Keratinocyte (primary cell): ENCODE results near the gene SEC11C. TPM values are rescaled to one million over a fixed set of nuclear protein-coding genes. Genes with fewer than 3 reads are reported as not detected.

Experiments used
- DNase-seq: peaks from one replicate; pipeline ENCODE4 v3.0.0-alpha.2; 2011; ENCODE audit warnings: low read depth, missing footprints, low spot score
- FAIRE-seq: peaks from 2 replicates; lab custom pipeline; 2011; peaks lifted over from hg19 to GRCh38; lab: Jason Lieb, UNC
- H2AFZ ChIP-seq: 2 replicates; pipeline ENCODE4 v1.6.0; 2012; ENCODE audit warnings: low read length, control low read depth, inconsistent platforms; ENCODE audit not compliant: control insufficient read depth
- H3K27ac ChIP-seq: 2 replicates; pipeline ENCODE4 v1.5.1; 2011; ENCODE audit warnings: low read length; ENCODE audit not compliant: control insufficient read depth, insufficient read depth
- H3K27me3 ChIP-seq: 3 replicates; pipeline ENCODE4 v1.6.0; 2011; ENCODE audit warnings: low read length; ENCODE audit not compliant: control insufficient read depth, insufficient read depth; ENCODE audit errors: extremely low read depth
- H3K36me3 ChIP-seq, 2 experiments: 2 replicates in 1 of 2; 3 replicates in 1 of 2; pipeline ENCODE4 v1.5.1; 2011; ENCODE audit warnings: low read length in 2 of 2, mild to moderate bottlenecking in 1 of 2; ENCODE audit not compliant: control insufficient read depth in 2 of 2, insufficient read depth in 2 of 2; ENCODE audit errors: extremely low read depth in 1 of 2
- H3K4me1 ChIP-seq: 3 replicates; pipeline ENCODE4 v1.5.1; 2011; ENCODE audit warnings: low read length; ENCODE audit not compliant: control insufficient read depth, insufficient read depth; ENCODE audit errors: extremely low read depth
- H3K4me2 ChIP-seq: 3 replicates; pipeline ENCODE4 v1.6.0; 2011; ENCODE audit warnings: low read depth, low read length; ENCODE audit not compliant: control insufficient read depth, insufficient read depth; ENCODE audit errors: extremely low read depth
- H3K4me3 ChIP-seq, 3 experiments: fragments of 200-600 bp in 1 of 3; sonication (generic) in 1 of 3; 2 replicates in 2 of 3; 3 replicates in 1 of 3; pipeline ENCODE4 v1.5.1; 2011 to 2016; ENCODE audit warnings: low read length in 3 of 3, mild to moderate bottlenecking in 3 of 3, control low read depth in 2 of 3, inconsistent platforms in 1 of 3, low read depth in 1 of 3, mixed read lengths in 1 of 3, mixed run types in 1 of 3, moderate library complexity in 1 of 3; ENCODE audit not compliant: control insufficient read depth in 2 of 3, insufficient read depth in 2 of 3; ENCODE audit errors: extremely low read depth in 1 of 3
- H3K79me2 ChIP-seq: 2 replicates; pipeline ENCODE4 v1.6.0; 2012; ENCODE audit warnings: low read length; ENCODE audit not compliant: control insufficient read depth, insufficient read depth
- H3K9ac ChIP-seq: 3 replicates; pipeline ENCODE4 v1.6.0; 2011; ENCODE audit warnings: low read length; ENCODE audit not compliant: control insufficient read depth, insufficient read depth; ENCODE audit errors: extremely low read depth
- H3K9me1 ChIP-seq: 3 replicates; pipeline ENCODE4 v1.6.0; 2011; ENCODE audit warnings: low read length; ENCODE audit not compliant: control insufficient read depth, insufficient read depth; ENCODE audit errors: extremely low read depth
- H3K9me3 ChIP-seq: 2 replicates; pipeline ENCODE4 v1.5.1; 2012; ENCODE audit warnings: low read depth, low read length; ENCODE audit not compliant: control insufficient read depth
- H4K20me1 ChIP-seq: 3 replicates; pipeline ENCODE4 v1.6.0; 2011; ENCODE audit warnings: low read length; ENCODE audit not compliant: control insufficient read depth, insufficient read depth; ENCODE audit errors: extremely low read depth
- CTCF ChIP-seq, 3 experiments: IDR thresholded peaks in 1 of 3; conservative IDR thresholded peaks in 1 of 3; optimal IDR thresholded peaks in 1 of 3; 2 replicates in 2 of 3; 3 replicates in 1 of 3; pipeline versions ENCODE3 to v1.5.1; 2011; ENCODE audit warnings: low read length in 3 of 3, mild to moderate bottlenecking in 3 of 3, moderate library complexity in 2 of 3, control low read depth in 1 of 3, inconsistent platforms in 1 of 3; ENCODE audit not compliant: insufficient read depth in 2 of 3; ENCODE audit errors: extremely low read depth in 1 of 3
- EZH2 ChIP-seq: IDR thresholded peaks from one replicate; pipeline ENCODE4 v1.6.1; 2012; ENCODE audit warnings: inconsistent platforms, mild to moderate bottlenecking, low read length, moderate library complexity
- dilution Hi-C: fragments of 300-500 bp; cut with MboI; formaldehyde crosslinking; loops from one replicate; pipeline ENCODE4 v1.7.0; 2020; ENCODE audit warnings: low sequenced_read_pairs; ENCODE audit not compliant: extremely low pct_ligation_motif_present
- polyA plus RNA-seq, 5 experiments: library from polyadenylated mRNA; depleted of rRNA in 3 of 5; stranded (reverse) in 3 of 5; stranded (forward) in 1 of 5; unstranded in 1 of 5; fragments of >200 nt; gene quantifications; 1 replicate in 1 of 5; 2 replicates in 3 of 5; 3 replicates in 1 of 5; pipeline versions ENCODE4 v1.2.1 to v1.2.3, GENCODE V29; 2011 to 2012; ENCODE audit warnings: missing spikeins in 2 of 5, low read depth in 1 of 5, low replicate concordance in 1 of 5

SEC11C gene
- polyA plus RNA-seq, 1 donor (not counting 4 experiments of a cell fraction or from before 2014, with no cell fraction given), result 56.5 TPM

GRCh38 chr18:59140302-59140885, 710 bp downstream of the SEC11C start:
- Histone ChIP-seq H3K4me2 (peak overlapping the region; percentile 80), H3K36me3 (no peaks in the 10 kb centered on the region), H2AFZ (peak overlapping the region; percentile 94), H3K9ac (peak overlapping the region; percentile 96), H3K9me3 (no peaks in the 10 kb centered on the region), H4K20me1 (peaks cover 2% of the 10 kb centered on the region), H3K27me3 (peaks cover 3% of the 10 kb centered on the region), H3K9me1 (no peaks in the 10 kb centered on the region), H3K27ac (peak overlapping the region; percentile 42), H3K79me2 (peaks cover 13% of the 10 kb centered on the region), H3K4me3 (peak overlapping the region; percentile 85 to 99 (median 94)), H3K4me1 (peaks cover 6% of the 10 kb centered on the region)
- dilution Hi-C loops, result no loop called here
- DNase-seq (peak; percentile 4), FAIRE-seq (peak; percentile 13)
- TF ChIP-seq CTCF (optimal IDR thresholded peaks at IDR 0.05 in 1 of 3, IDR thresholded peaks at IDR 0.05 in 1 of 3, conservative IDR thresholded peaks at IDR 0.05 in 1 of 3; ENCODE audit: extremely low read depth in 1 of 3, insufficient read depth in 2 of 3, low read length in 3 of 3) (no peak), EZH2 (no peak)

- no peaks in the 10 kb centered on the region for H3K36me3 ChIP-seq
- H3K9me1 ChIP-seq, result no peaks in the 10 kb centered on the region
- H3K79me2 ChIP-seq, result peaks cover 13% of the 10 kb centered on the region
- H3K9ac ChIP-seq, result no peak overlapping the region
- H3K4me2 ChIP-seq, result no peak overlapping the region
- no peak overlapping the region for H2AFZ ChIP-seq
- H3K4me3 ChIP-seq, result no peak overlapping the region
- peaks cover 6% of the 10 kb centered on the region for H3K4me1 ChIP-seq
- TF ChIP-seq EZH2, result no peak
- no peak for TF ChIP-seq CTCF (optimal IDR thresholded peaks at IDR 0.05 in 1 of 3, IDR thresholded peaks at IDR 0.05 in 1 of 3, conservative IDR thresholded peaks at IDR 0.05 in 1 of 3; ENCODE audit: extremely low read depth in 1 of 3, insufficient read depth in 2 of 3, low read length in 3 of 3)
- H3K27ac ChIP-seq, result no peak overlapping the region
- FAIRE-seq, result no peak
- no peaks in the 10 kb centered on the region for H3K9me3 ChIP-seq
- no peak for DNase-seq
- peaks cover 3% of the 10 kb centered on the region for H4K20me1 ChIP-seq
- dilution Hi-C loops, result no loop called here
- no peaks in the 10 kb centered on the region for H3K27me3 ChIP-seq
These were observed 1.8 kb downstream of the SEC11C start for GRCh38 chr18:59141294-59142068.
